GM12891 (cell line): ENCODE data around the gene STYXL1.

Experiments used
- PAX5 ChIP-seq: IDR thresholded peaks from 2 replicates; pipeline ENCODE4 v1.6.1; 2011; ENCODE audit warnings: low read length, moderate library complexity, mild to moderate bottlenecking; ENCODE audit not compliant: insufficient read depth, severe bottlenecking
- POLR2A ChIP-seq: IDR thresholded peaks from 2 replicates; pipeline ENCODE4 v1.6.1; 2011; ENCODE audit warnings: low read depth, low read length, control low read depth
- POLR2AphosphoS5 ChIP-seq: IDR thresholded peaks from 2 replicates; pipeline ENCODE4 v1.6.1; 2011; ENCODE audit warnings: low read depth, low read length, control low read depth
- POU2F2 ChIP-seq: IDR thresholded peaks from 2 replicates; pipeline ENCODE4 v1.6.1; 2011; ENCODE audit warnings: low read depth, mild to moderate bottlenecking, control low read depth, low read length, moderate library complexity
- SPI1 ChIP-seq: IDR thresholded peaks from 2 replicates; pipeline ENCODE4 v1.6.1; 2011; ENCODE audit warnings: low read depth, low read length, control low read depth
- TAF1 ChIP-seq: IDR thresholded peaks from 2 replicates; pipeline ENCODE4 v1.6.1; 2011; ENCODE audit warnings: low read depth, low read length, control low read depth

DNA sequence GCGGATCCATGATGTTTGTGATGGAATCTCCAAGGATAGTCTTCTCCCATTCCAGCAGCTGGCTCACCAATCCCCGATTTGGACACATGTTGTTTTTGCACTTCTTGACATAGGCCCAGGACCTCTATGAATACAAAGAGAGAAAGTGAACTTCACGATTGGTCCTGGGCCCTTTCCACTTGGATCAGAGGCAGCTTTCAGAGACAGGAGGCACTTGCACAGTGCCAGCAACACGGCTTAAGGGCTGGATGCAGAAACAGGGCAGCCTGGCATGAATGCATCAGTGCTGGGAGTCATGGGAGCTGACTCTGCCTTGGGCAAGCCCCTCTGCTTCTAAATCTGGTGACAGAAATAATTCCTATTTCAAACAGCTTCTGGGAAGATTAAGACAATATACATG, 51.3 kb downstream of the STYXL1 start:
- no peak for TF ChIP-seq POLR2A
- TF ChIP-seq POLR2AphosphoS5: no peak
- TF ChIP-seq SPI1: no peak
- TF ChIP-seq PAX5: no peak
- TF ChIP-seq POU2F2: no peak
- TF ChIP-seq TAF1: no peak
